GM21367 (cell line): ENCODE measurements around the gene UNC79.
"Not testable (repeated sequence)": the region's sequence is repeated elsewhere in the genome, so short reads cannot be mapped to it uniquely, and the experiment has no call there.

ENCODE experiments used
- ATAC-seq: cut with Tn5 transposase; IDR thresholded peaks from one replicate; pipeline ENCODE4 v1.9.1; 2021; ENCODE audit not compliant: unreplicated experiment

Gene UNC79

DNA sequence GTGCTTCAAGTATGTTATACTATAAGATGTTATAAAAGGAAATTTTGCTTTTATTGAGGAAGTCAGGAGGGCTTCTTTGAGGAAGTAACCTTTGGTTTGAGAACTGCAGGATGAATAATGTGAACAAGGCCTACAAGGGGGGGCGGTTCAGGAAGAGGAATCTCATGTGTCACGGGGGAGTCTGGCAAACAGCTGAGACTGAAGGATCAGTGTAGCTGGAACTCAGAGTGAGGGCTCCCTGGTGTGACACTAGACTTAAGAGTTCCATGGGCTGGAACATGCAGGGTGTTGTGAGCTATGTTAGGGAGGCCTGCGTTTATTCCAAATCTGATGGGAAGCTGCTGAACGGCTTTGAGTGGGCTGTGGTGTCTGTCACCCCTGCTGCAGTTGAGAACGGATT is 62.3 kb downstream of the UNC79 start:
- ATAC-seq = no peak

DNA sequence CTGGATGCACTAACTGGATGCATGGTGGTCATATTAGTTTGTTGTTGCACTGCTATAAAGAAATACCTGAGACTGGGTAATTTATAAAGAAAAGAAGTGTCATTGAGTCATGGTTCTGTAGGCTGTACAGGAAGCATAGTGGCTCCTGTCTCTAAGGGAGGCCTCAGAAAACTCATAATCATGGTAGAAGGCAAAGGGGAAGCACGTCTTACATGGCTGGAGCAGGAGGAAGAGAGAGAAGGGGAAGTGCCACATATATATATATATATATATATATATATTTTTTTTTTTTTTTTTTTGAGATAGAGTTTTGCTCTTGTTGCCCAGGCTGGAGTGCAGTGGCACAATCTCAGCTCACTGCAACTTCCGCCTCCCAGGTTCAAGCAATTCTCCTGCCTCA is 62.9 kb downstream of the UNC79 start:
- ATAC-seq = not testable (repeated sequence)

GRCh38 chr14:93496856-93497741 is 66.4 kb downstream of the UNC79 start:
- ATAC-seq = no peak

DNA sequence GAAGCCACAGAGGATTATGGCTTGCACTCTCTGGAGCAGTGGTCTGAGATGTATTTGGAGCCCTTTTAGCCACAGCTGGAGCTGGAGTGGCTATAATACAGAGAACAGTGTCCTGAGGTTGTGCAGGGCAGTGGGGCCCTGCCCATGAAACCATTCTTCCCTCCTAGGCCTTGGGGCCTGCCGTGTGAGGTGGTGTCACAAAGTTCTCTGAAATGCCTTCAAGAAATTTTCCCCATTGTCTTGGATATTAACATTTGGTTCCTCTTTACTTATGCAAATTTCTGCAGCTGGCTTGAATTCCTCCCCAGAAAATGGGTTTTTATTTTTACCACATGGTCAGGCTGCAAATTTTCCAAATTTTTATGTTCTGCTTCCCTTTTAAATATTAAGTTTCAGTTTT is 79.3 kb downstream of the UNC79 start:
- ATAC-seq = no peak

DNA sequence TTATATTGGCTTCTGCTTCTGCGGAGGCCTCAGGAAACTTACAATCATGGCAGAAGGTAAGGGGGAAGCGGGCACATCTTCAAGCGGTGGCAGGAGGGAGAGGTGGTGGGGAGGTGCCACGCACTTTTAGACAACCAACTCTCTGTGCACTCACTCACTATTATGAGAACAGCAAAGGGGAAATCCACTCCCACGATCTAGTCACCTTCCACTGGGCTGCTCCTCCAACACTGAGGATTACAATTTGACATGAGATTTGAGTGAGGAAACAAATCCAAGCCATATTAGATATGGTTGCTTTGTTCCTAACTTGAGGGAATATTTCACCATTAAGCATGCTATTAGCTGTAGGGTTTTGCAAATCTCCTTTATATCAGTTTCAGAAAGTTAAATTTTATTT is 80.3 kb downstream of the UNC79 start:
- no peak for ATAC-seq

DNA sequence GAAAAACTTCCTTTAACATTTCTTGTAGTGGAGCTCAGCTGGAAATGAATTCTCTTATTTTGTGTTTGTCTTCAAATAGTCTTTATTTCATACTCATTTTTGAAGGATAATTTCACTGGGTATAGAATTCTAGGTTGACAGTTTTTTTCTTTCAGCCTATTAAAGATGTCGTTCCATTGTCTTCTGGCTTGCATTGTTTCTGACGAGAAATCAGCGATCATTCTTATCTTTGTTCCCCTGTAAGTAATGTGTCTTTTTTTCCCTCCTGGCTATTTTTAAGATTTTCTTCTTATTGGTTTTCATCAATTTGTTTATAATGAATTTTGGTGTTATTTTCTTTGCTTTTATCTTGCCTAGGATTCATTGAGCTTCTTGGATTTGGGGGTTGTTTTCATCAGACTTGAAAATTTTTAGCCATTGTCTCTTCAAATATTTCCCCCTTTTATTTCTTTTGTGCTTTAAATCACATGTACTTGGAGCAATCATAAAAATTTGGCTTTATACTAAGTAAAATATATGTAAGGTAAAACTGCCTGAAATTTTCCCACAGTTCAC is 89.4 kb downstream of the UNC79 start:
- no peak for ATAC-seq

DNA sequence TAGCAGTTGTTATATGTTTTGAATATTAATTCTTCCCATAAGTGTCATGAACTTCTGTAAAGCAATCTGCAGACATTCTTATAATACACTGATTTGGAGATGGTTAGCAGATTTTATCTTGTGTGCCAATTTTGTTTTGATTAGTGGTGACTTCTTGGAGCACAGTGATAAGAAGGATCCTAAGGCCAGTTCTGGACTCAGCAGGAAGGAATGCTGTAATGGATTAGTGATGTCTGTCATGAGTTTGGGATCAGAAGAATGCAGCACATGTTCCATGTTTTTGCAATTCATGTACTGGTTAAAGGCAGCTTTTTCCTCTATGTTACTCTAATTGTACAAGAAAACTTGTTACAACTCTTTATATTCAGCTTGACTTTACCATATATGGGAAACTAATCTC is 91.5 kb downstream of the UNC79 start:
- no peak for ATAC-seq

- not testable (repeated sequence) for ATAC-seq
Measured at GRCh38 chr14:93525216-93525615, 94.5 kb downstream of the UNC79 start.

- no peak for ATAC-seq
Measured at GRCh38 chr14:93525696-93526451, 95.1 kb downstream of the UNC79 start.

GRCh38 chr14:93527203-93527607 is 96.5 kb downstream of the UNC79 start:
- no peak for ATAC-seq

GRCh38 chr14:93528884-93529558 is 98.3 kb downstream of the UNC79 start:
- no peak for ATAC-seq

- no peak for ATAC-seq
Measured at GRCh38 chr14:93531644-93532043, 100.9 kb downstream of the UNC79 start.

- no peak for ATAC-seq
Measured at GRCh38 chr14:93532541-93532940, 101.8 kb downstream of the UNC79 start.

GRCh38 chr14:93533437-93533836 is 102.7 kb downstream of the UNC79 start:
- ATAC-seq = peak; percentile 26

GRCh38 chr14:93533842-93534241 is 103.1 kb downstream of the UNC79 start:
- peak; percentile 76 for ATAC-seq

DNA sequence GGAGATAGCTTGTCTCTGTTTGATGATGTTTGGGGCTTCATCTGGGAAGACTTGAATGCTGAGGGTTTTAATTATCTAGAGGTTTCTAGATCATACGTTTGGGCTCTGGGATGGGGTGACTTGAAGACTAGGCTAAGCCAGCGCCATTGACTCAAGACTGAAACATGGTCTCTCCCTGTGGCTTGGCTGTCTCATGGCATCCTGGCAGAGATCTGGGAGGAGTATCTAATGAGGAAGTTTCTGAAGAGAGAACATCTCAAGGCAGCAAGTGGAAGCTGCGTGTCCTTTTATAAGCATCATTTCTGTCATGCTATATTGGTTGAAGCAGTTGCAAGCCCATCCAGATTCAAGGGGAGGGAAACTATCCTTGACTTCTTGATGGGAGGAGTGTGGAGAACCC is 104.8 kb downstream of the UNC79 start:
- ATAC-seq = no peak

DNA sequence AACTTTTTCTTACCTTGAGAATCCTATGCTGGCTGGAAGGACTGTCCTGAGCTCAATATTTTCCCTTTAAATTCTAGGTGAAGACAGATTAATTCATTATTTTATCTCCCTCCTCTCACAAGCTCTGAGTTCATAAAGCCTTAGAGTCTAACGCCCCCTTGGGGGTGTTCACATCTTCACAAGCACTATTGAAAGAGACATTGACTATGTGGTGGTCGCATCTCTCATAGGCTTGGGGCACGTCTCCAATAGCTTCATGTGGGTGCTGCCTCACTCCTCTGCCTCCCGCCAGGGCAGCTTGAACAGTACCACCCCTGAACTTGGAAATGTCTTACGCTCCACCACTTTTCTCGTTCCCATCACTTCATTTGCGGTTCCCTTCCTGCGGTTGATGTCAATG is 106.2 kb downstream of the UNC79 start:
- ATAC-seq = no peak

- ATAC-seq = no peak
Measured at GRCh38 chr14:93537951-93538350, 107.2 kb downstream of the UNC79 start.

DNA sequence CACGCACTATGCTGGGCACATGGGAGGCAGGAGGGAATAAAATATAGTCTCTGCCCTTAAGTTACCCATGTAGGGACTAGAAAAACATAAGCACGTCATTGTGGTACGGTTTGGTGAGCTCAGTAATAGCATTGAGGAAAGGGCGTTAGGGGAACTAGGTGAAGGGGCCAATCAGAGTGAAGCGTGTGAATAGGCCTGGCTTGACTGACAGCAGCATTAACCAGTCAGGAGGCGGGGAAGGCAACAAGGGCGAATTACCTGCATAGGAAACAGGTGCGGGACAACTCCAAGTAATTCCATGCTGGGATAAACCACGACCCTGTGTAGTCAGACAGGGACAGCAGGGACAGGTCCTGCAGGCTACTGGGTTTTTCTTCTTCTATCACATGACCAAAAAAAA is 107.7 kb downstream of the UNC79 start:
- no peak for ATAC-seq

DNA sequence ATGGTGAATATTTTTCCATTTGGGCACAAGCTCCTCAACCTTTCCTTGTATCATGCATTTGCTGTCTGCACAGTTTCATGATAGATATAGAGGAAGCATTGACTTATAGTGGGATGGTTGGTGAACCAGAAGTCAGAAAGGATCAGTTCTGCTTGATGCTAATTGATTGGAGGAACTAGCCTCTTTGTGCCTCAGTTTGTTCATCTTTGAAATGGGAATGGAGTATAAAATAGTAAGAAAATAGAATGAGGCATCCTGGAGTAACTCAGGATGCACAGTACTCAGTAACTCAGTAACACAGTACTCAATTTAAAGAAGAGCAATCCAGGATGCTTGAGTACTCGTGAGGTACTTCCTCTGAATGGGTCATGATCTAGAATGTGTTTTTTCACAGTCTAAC is 109.5 kb downstream of the UNC79 start:
- ATAC-seq = no peak

DNA sequence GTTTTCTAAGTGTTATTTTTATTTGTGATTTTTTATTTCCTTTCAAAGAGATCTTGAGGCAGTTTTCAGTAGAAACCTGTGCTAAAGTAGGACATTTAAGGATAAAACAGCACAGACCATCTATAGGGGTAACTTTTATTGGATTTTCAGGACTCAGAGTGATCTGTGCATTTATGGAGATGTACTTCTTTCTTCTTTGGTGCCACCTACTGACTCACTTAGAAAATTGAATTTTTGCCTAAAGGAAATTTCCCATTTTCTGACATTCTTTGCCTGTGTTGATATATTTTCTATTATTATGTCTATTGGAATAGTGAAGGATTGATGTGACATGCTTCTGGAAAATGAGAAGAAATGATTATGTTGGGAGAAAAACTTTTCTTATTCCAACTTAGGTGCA is 113.0 kb downstream of the UNC79 start:
- ATAC-seq = no peak
